K562 (cell line): ENCODE results near the gene MRPL32. TPM values are rescaled to one million over a fixed set of nuclear protein-coding genes. Genes with fewer than 3 reads are reported as not detected.

Source experiments
- C11orf30 ChIP-seq: fragments of 450-650 bp; IDR thresholded peaks from 2 replicates; pipeline ENCODE4 v1.6.1; 2016; ENCODE audit warnings: low read depth, mild to moderate bottlenecking
- ILF3 ChIP-seq: fragments of 450-650 bp; IDR thresholded peaks from 2 replicates; pipeline ENCODE4 v1.6.1; 2018; ENCODE audit warnings: antibody characterized with exemption, mild to moderate bottlenecking, moderate library complexity, borderline replicate concordance
- KAT2B ChIP-seq: IDR thresholded peaks from one replicate; pipeline ENCODE4 v1.6.1; 2012; ENCODE audit warnings: low read depth, mild to moderate bottlenecking, control low read depth, inconsistent platforms, low read length, moderate library complexity
- LCOR ChIP-seq: sonication (generic); formaldehyde crosslinking; IDR thresholded peaks from 2 replicates; pipeline ENCODE4 v1.8.0; 2022; ENCODE audit warnings: mild to moderate bottlenecking, missing genetic modification reagents
- NR2C1 ChIP-seq, 2 experiments: fragments of 450-650 bp; IDR thresholded peaks; 2 replicates each; pipeline ENCODE4 v1.6.1; 2017; ENCODE audit warnings: mild to moderate bottlenecking in 2 of 2, antibody characterized with exemption in 1 of 2, inconsistent platforms in 1 of 2, missing compliant biosample characterization in 1 of 2, missing genetic modification characterization in 1 of 2
- POLR2G ChIP-seq: fragments of 200-400 bp; formaldehyde crosslinking; IDR thresholded peaks from 2 replicates; pipeline ENCODE4 v1.6.1; 2017; ENCODE audit warnings: low read depth, mild to moderate bottlenecking, antibody characterized with exemption, low read length, moderate library complexity
- SAFB2 ChIP-seq: fragments of 200-400 bp; formaldehyde crosslinking; IDR thresholded peaks from 2 replicates; pipeline ENCODE4 v1.6.1; 2018; ENCODE audit warnings: borderline replicate concordance, low read length, low read depth, moderate library complexity; ENCODE audit not compliant: severe bottlenecking
- SNRNP70 ChIP-seq: fragments of 200-400 bp; formaldehyde crosslinking; optimal IDR thresholded peaks from 2 replicates; pipeline ENCODE3; 2017; ENCODE audit warnings: low read depth, low read length
- SREBF2 ChIP-seq: sonication (generic); formaldehyde crosslinking; IDR thresholded peaks from 2 replicates; pipeline ENCODE4 v1.4.0; 2020; ENCODE audit warnings: mild to moderate bottlenecking, missing genetic modification reagents
- ZFP1 ChIP-seq: fragments of 450-650 bp; formaldehyde crosslinking; IDR thresholded peaks from 2 replicates; pipeline ENCODE4 v1.4.0; 2020; ENCODE audit warnings: mild to moderate bottlenecking, mixed read lengths
- ZNF274 ChIP-seq: IDR thresholded peaks from 2 replicates; pipeline ENCODE4 v1.6.1; 2011; ENCODE audit warnings: low read depth, mild to moderate bottlenecking, low read length, moderate library complexity, borderline replicate concordance
- polyA plus RNA-seq, 8 experiments: library from polyadenylated mRNA; depleted of rRNA in 4 of 8; stranded (reverse) in 5 of 8; unstranded in 3 of 8; fragments of >200 nt; fragmentation: Nextera tagmentation in 2 of 8; fragmentation: Illumina TruSeq in 1 of 8; extraction: Ambion mirVana in 2 of 8; extraction: Trizol in 1 of 8; gene quantifications; 2 replicates each; pipeline versions ENCODE4 v1.2.1 to v1.2.3, GENCODE V29; 2011 to 2014; ENCODE audit warnings: inconsistent platforms in 1 of 8, missing spikeins in 1 of 8
- total RNA-seq, 7 experiments: library from RNA; depleted of rRNA in 6 of 7; stranded (reverse); fragments of >200 nt in 6 of 7; fragmentation: Illumina TruSeq in 2 of 7; extraction: Trizol in 2 of 7; gene quantifications; 2 replicates each; pipeline versions ENCODE4 v1.2.1 to v1.2.3, GENCODE V29; 2011 to 2021; ENCODE audit warnings: low replicate concordance in 1 of 7
- TF ChIP-seq, protein P1 (sequence below): fragments of 250-450 bp; sonication (Bioruptor Pico); IDR thresholded peaks from 2 replicates; pipeline ENCODE4 v1.5.0; 2021; ENCODE audit warnings: mild to moderate bottlenecking, borderline replicate concordance
- TF ChIP-seq, protein P2 (sequence below): fragments of 450-650 bp; formaldehyde crosslinking; IDR thresholded peaks from 2 replicates; pipeline ENCODE4 v1.4.0; 2020; ENCODE audit warnings: mild to moderate bottlenecking
- TF ChIP-seq, protein P3 (sequence below): sonication (generic); formaldehyde crosslinking; IDR thresholded peaks from 2 replicates; pipeline ENCODE4 v1.8.0; 2022; ENCODE audit warnings: mild to moderate bottlenecking, missing genetic modification reagents
- TF ChIP-seq, protein P4 (sequence below): fragments of 450-650 bp; IDR thresholded peaks from 2 replicates; pipeline ENCODE4 v1.6.1; 2017; ENCODE audit warnings: antibody characterized with exemption, mild to moderate bottlenecking
- TF ChIP-seq, protein P5 (sequence below): fragments of 450-650 bp; IDR thresholded peaks from 2 replicates; pipeline ENCODE4 v1.6.1; 2016; ENCODE audit warnings: borderline replicate concordance

The MRPL32 gene
- total and polyA plus RNA-seq, 9 of the 15 experiments (the other 6 are each of a cell fraction or from before 2014, with no cell fraction given) = 75.5 to 351 (median 138) TPM

DNA sequence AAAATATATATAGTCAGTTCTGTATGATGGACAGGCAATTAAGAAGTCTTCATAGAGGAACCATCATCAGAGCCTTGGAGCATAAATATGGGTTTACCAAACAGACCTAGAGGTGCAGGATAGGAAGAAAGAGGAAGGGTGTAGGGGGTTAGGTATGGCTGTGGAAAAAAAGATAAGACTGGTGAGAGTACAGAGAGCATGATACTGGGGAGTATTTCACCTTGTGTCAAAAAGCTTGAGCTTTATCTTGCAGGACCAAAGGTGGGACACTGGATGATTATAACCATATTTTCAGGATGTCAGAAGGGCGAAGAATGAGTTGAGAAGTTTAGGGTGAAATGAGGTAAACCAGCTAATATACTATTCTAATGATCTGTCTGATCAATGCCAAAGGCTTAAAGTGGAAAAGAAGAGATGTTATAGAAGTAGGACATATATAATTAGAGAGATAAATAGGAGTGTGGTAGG lies 54.6 kb downstream of the MRPL32 start (continued):
- TF ChIP-seq ZNF274 (no peak), SNRNP70 (no peak), C11orf30 (no peak), LCOR (no peak), ILF3 (no peak), SREBF2 (CRISPR knock-in tag) (no peak), NR2C1 (IDR thresholded peaks at IDR 0.05) (0 out of 2 replicates have a peak, but pooled peaks have one; percentile 25), NR2C1 (tag; IDR thresholded peaks at IDR 0.05) (no peak), KAT2B (no peak), ZFP1 (CRISPR knock-in tag) (no peak), POLR2G (no peak), SAFB2 (no peak)
- TF ChIP-seq, protein P1, sequence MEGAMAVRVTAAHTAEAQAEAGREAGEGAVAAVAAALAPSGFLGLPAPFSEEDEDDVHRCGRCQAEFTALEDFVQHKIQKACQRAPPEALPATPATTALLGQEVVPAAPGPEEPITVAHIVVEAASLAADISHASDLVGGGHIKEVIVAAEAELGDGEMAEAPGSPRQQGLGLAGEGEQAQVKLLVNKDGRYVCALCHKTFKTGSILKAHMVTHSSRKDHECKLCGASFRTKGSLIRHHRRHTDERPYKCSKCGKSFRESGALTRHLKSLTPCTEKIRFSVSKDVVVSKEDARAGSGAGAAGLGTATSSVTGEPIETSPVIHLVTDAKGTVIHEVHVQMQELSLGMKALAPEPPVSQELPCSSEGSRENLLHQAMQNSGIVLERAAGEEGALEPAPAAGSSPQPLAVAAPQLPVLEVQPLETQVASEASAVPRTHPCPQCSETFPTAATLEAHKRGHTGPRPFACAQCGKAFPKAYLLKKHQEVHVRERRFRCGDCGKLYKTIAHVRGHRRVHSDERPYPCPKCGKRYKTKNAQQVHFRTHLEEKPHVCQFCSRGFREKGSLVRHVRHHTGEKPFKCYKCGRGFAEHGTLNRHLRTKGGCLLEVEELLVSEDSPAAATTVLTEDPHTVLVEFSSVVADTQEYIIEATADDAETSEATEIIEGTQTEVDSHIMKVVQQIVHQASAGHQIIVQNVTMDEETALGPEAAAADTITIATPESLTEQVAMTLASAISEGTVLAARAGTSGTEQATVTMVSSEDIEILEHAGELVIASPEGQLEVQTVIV = no peak
- TF ChIP-seq, protein P2, sequence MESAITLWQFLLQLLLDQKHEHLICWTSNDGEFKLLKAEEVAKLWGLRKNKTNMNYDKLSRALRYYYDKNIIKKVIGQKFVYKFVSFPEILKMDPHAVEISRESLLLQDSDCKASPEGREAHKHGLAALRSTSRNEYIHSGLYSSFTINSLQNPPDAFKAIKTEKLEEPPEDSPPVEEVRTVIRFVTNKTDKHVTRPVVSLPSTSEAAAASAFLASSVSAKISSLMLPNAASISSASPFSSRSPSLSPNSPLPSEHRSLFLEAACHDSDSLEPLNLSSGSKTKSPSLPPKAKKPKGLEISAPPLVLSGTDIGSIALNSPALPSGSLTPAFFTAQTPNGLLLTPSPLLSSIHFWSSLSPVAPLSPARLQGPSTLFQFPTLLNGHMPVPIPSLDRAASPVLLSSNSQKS (CRISPR knock-in tag) = no peak
- TF ChIP-seq, protein P3, sequence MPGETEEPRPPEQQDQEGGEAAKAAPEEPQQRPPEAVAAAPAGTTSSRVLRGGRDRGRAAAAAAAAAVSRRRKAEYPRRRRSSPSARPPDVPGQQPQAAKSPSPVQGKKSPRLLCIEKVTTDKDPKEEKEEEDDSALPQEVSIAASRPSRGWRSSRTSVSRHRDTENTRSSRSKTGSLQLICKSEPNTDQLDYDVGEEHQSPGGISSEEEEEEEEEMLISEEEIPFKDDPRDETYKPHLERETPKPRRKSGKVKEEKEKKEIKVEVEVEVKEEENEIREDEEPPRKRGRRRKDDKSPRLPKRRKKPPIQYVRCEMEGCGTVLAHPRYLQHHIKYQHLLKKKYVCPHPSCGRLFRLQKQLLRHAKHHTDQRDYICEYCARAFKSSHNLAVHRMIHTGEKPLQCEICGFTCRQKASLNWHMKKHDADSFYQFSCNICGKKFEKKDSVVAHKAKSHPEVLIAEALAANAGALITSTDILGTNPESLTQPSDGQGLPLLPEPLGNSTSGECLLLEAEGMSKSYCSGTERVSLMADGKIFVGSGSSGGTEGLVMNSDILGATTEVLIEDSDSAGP (CRISPR knock-in tag) = no peak
- TF ChIP-seq, protein P4, sequence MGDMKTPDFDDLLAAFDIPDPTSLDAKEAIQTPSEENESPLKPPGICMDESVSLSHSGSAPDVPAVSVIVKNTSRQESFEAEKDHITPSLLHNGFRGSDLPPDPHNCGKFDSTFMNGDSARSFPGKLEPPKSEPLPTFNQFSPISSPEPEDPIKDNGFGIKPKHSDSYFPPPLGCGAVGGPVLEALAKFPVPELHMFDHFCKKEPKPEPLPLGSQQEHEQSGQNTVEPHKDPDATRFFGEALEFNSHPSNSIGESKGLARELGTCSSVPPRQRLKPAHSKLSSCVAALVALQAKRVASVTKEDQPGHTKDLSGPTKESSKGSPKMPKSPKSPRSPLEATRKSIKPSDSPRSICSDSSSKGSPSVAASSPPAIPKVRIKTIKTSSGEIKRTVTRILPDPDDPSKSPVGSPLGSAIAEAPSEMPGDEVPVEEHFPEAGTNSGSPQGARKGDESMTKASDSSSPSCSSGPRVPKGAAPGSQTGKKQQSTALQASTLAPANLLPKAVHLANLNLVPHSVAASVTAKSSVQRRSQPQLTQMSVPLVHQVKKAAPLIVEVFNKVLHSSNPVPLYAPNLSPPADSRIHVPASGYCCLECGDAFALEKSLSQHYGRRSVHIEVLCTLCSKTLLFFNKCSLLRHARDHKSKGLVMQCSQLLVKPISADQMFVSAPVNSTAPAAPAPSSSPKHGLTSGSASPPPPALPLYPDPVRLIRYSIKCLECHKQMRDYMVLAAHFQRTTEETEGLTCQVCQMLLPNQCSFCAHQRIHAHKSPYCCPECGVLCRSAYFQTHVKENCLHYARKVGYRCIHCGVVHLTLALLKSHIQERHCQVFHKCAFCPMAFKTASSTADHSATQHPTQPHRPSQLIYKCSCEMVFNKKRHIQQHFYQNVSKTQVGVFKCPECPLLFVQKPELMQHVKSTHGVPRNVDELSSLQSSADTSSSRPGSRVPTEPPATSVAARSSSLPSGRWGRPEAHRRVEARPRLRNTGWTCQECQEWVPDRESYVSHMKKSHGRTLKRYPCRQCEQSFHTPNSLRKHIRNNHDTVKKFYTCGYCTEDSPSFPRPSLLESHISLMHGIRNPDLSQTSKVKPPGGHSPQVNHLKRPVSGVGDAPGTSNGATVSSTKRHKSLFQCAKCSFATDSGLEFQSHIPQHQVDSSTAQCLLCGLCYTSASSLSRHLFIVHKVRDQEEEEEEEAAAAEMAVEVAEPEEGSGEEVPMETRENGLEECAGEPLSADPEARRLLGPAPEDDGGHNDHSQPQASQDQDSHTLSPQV = peak; percentile 35; the same call in 1 of the 2 replicates
- TF ChIP-seq, protein P5, sequence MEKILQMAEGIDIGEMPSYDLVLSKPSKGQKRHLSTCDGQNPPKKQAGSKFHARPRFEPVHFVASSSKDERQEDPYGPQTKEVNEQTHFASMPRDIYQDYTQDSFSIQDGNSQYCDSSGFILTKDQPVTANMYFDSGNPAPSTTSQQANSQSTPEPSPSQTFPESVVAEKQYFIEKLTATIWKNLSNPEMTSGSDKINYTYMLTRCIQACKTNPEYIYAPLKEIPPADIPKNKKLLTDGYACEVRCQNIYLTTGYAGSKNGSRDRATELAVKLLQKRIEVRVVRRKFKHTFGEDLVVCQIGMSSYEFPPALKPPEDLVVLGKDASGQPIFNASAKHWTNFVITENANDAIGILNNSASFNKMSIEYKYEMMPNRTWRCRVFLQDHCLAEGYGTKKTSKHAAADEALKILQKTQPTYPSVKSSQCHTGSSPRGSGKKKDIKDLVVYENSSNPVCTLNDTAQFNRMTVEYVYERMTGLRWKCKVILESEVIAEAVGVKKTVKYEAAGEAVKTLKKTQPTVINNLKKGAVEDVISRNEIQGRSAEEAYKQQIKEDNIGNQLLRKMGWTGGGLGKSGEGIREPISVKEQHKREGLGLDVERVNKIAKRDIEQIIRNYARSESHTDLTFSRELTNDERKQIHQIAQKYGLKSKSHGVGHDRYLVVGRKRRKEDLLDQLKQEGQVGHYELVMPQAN = no peak
